HepG2 (cell line): ENCODE measurements around the gene RPL36AL. TPM values are rescaled to one million over a fixed set of nuclear protein-coding genes. Genes with fewer than 3 reads are reported as not detected.

ENCODE experiments used
- ATAC-seq: fragments of 200-7000 bp; cut with Tn5 transposase; 3 replicates; pipeline ENCODE4 v1.9.1; 2020; ENCODE audit warnings: mild to moderate bottlenecking, moderate library complexity
- BruUV-seq: library from RNA; stranded (reverse); fragments of 400-500 nt; replicated peaks from 2 replicates; lab custom pipeline; 2021; lab: Mats Ljungman, UMichigan
- CTCF ChIA-PET: fragments of 300-600 bp; formaldehyde crosslinking; extraction: SDS; loops from one replicate; lab custom pipeline; 2021; ENCODE audit warnings: low total read pairs, inconsistent platforms, low intra/inter-chr PET ratio; lab: Yijun Ruan, JAX
- POLR2A ChIA-PET: fragments of 350-600 bp; sonication (Branson Sonifier 250); formaldehyde crosslinking; loops from one replicate; lab custom pipeline; 2020; ENCODE audit warnings: antibody characterized with exemption, inconsistent platforms; lab: Yijun Ruan, JAX
- DNase-seq: peaks from one replicate; pipeline ENCODE4 v3.0.0-alpha.2; 2015; ENCODE audit warnings: low spot score
- FAIRE-seq: peaks from 3 replicates; lab custom pipeline; 2011; peaks lifted over from hg19 to GRCh38; lab: Jason Lieb, UNC
- H2AFZ ChIP-seq: one replicate; pipeline ENCODE4 v1.6.1; 2011; ENCODE audit warnings: low read length, inconsistent platforms
- H3K27ac ChIP-seq: fragments of 300-600 bp; 3 replicates; pipeline ENCODE4 v1.8.0; 2011; ENCODE audit warnings: mixed run types, mild to moderate bottlenecking, mixed read lengths, low read length, inconsistent platforms; ENCODE audit not compliant: insufficient read depth; ENCODE audit errors: extremely low read length
- H3K27me3 ChIP-seq, 2 experiments: fragments of 200-600 bp in 1 of 2; 2 replicates in 1 of 2; 3 replicates in 1 of 2; pipeline versions ENCODE4 v1.6.0 to v1.8.0; 2011; ENCODE audit warnings: low read length in 2 of 2, mild to moderate bottlenecking in 2 of 2, moderate library complexity in 2 of 2, inconsistent platforms in 1 of 2; ENCODE audit not compliant: insufficient read depth in 2 of 2, control insufficient read depth in 1 of 2
- H3K36me3 ChIP-seq, 2 experiments: fragments of 200-600 bp in 1 of 2; replicated peaks in 1 of 2; 2 replicates in 1 of 2; 3 replicates in 1 of 2; pipeline versions ENCODE4 v1.5.1 to v1.8.0; 2011; ENCODE audit warnings: low read length in 2 of 2, inconsistent platforms in 1 of 2; ENCODE audit not compliant: insufficient read depth in 2 of 2, control insufficient read depth in 1 of 2
- H3K4me1 ChIP-seq: 2 replicates; pipeline ENCODE4 v1.5.1; 2012; ENCODE audit warnings: low read length, inconsistent platforms; ENCODE audit not compliant: insufficient read depth
- H3K4me2 ChIP-seq: 2 replicates; pipeline ENCODE4 v1.6.0; 2011; ENCODE audit warnings: low read depth, low read length, inconsistent platforms
- H3K4me3 ChIP-seq, 3 experiments: fragments of 200-600 bp in 1 of 3; sonication (generic), shearing (Covaris generic) in 1 of 3; replicated peaks in 1 of 3; 2 replicates each; pipeline ENCODE4 v1.5.1; 2011 to 2016; ENCODE audit warnings: low read length in 3 of 3, inconsistent platforms in 2 of 3, low read depth in 2 of 3, mild to moderate bottlenecking in 2 of 3, control low read depth in 1 of 3, mixed read lengths in 1 of 3; ENCODE audit not compliant: insufficient read depth in 1 of 3
- H3K79me2 ChIP-seq: one replicate; pipeline ENCODE4 v1.6.1; 2011; ENCODE audit warnings: low read length, inconsistent platforms; ENCODE audit not compliant: insufficient read depth
- H3K9ac ChIP-seq: 2 replicates; pipeline ENCODE4 v1.6.0; 2011; ENCODE audit warnings: mild to moderate bottlenecking, low read depth, low read length, inconsistent platforms; ENCODE audit not compliant: insufficient read depth
- H3K9me3 ChIP-seq: 2 replicates; pipeline ENCODE4 v1.5.1; 2012; ENCODE audit warnings: mild to moderate bottlenecking, low read length
- H4K20me1 ChIP-seq: 2 replicates; pipeline ENCODE4 v1.6.0; 2011; ENCODE audit warnings: inconsistent platforms, mild to moderate bottlenecking, low read length, moderate library complexity; ENCODE audit not compliant: insufficient read depth
- CCDC6 ChIP-seq: sonication (generic); formaldehyde crosslinking; IDR thresholded peaks from 2 replicates; pipeline ENCODE4 v1.8.1; 2022; ENCODE audit warnings: mild to moderate bottlenecking, missing genetic modification reagents, moderate library complexity
- DRAP1 ChIP-seq: IDR thresholded peaks from 2 replicates; pipeline ENCODE4 v1.6.1; 2016; ENCODE audit warnings: missing genetic modification reagents, missing compliant biosample characterization
- FOXP4 ChIP-seq: sonication (generic); formaldehyde crosslinking; IDR thresholded peaks from 2 replicates; pipeline ENCODE4 v1.4.0; 2020; ENCODE audit warnings: missing genetic modification reagents
- HNRNPH1 ChIP-seq: fragments of 200-400 bp; formaldehyde crosslinking; optimal IDR thresholded peaks from 2 replicates; pipeline ENCODE3; 2017; ENCODE audit warnings: mild to moderate bottlenecking, low read depth, low read length
- RBFOX2 ChIP-seq: fragments of 200-400 bp; formaldehyde crosslinking; IDR thresholded peaks from 2 replicates; pipeline ENCODE4 v1.6.1; 2017; ENCODE audit warnings: low read depth, mild to moderate bottlenecking, low read length
- SNAPC4 ChIP-seq: sonication (generic); formaldehyde crosslinking; IDR thresholded peaks from 2 replicates; pipeline ENCODE4 v1.4.0; 2020; ENCODE audit warnings: mild to moderate bottlenecking, missing genetic modification reagents
- SNRNP70 ChIP-seq: fragments of 200-400 bp; formaldehyde crosslinking; IDR thresholded peaks from 2 replicates; pipeline ENCODE4 v1.6.1; 2017; ENCODE audit warnings: mild to moderate bottlenecking, low read depth, low read length, moderate library complexity
- ZNF296 ChIP-seq: sonication (generic); formaldehyde crosslinking; conservative IDR thresholded peaks from 2 replicates; pipeline ENCODE4 v1.5.0; 2020; ENCODE audit warnings: mild to moderate bottlenecking, missing genetic modification reagents
- ZNF446 ChIP-seq: sonication (generic); formaldehyde crosslinking; IDR thresholded peaks from 2 replicates; pipeline ENCODE4 v1.5.0; 2020; ENCODE audit warnings: mild to moderate bottlenecking, missing genetic modification reagents
- ZNF609 ChIP-seq: sonication (generic); formaldehyde crosslinking; IDR thresholded peaks from 2 replicates; pipeline ENCODE4 v1.4.0; 2020; ENCODE audit warnings: mild to moderate bottlenecking, missing genetic modification reagents, borderline replicate concordance
- ZNF773 ChIP-seq: sonication (generic); formaldehyde crosslinking; IDR thresholded peaks from 2 replicates; pipeline ENCODE4 v1.4.0; 2020; ENCODE audit warnings: missing genetic modification reagents, borderline replicate concordance
- WGBS: methylation state at CpG from one replicate; pipeline ENCODE4 v1.1.6; 2017; ENCODE audit warnings: low lambda C conversion rate; 5-methylcytosine and 5-hydroxymethylcytosine counted together
- in situ Hi-C: cut with HindIII; loops from 2 replicates; pipeline ENCODE4 v1.10.0; 2017; ENCODE audit warnings: low pct_unique_long_range_greater_than_20kb; ENCODE audit not compliant: extremely low pct_ligation_motif_present
- intact Hi-C: fragments of 100-400 bp; cut with micrococcal nuclease; formaldehyde crosslinking; loops from one replicate; pipeline ENCODE4 v1.10.0; 2022; ENCODE audit not compliant: unreplicated experiment
- polyA plus RNA-seq, 8 experiments: library from polyadenylated mRNA; depleted of rRNA in 3 of 8; stranded (reverse) in 7 of 8; unstranded in 1 of 8; fragments of >200 nt; fragmentation: Illumina TruSeq in 4 of 8; extraction: Trizol in 4 of 8; gene quantifications; 2 replicates each; pipeline versions ENCODE4 v1.2.1 to v1.2.3, GENCODE V29; 2011 to 2016; ENCODE audit warnings: low read depth in 4 of 8, missing spikeins in 1 of 8, mixed read lengths in 1 of 8; ENCODE audit not compliant: insufficient read depth in 1 of 8
- total RNA-seq, 5 experiments: library from RNA; depleted of rRNA; stranded (reverse); fragments of >200 nt; fragmentation: Illumina TruSeq; extraction: Trizol; gene quantifications; 2 replicates each; pipeline ENCODE4 v1.2.3, GENCODE V29; 2016; ENCODE audit warnings: low read depth in 1 of 5

Gene RPL36AL
- total and polyA plus RNA-seq, 2 of the 13 experiments (the other 11 are each of a cell fraction or from before 2014, with no cell fraction given), result 90.0 to 294 TPM

GRCh38 chr14:49619730-49620129 is 696 bp downstream of the RPL36AL start:
- no peaks in the 10 kb centered on the region; a peak in 1 of 5 replicates for H3K27me3 ChIP-seq
- intact Hi-C loops, result loop anchor here (2.0 kb wide), 2 partner anchors 23 to 33 kb away; partner anchors contain the start of gene RPS29
- peak overlapping the region; percentile 74 for H3K4me2 ChIP-seq
- H2AFZ ChIP-seq, result no peak overlapping the region
- WGBS, result 2% methylated on average over 11 of the region's 11 CpGs
- peaks cover 12% of the 10 kb centered on the region for H4K20me1 ChIP-seq
- H3K4me3 ChIP-seq, result peak overlapping the region; percentile 79 to 92 (median 92)
- TSS peak; percentile 82 for BruUV-seq
- ChIA-PET CTCF (interaction anchor here (1.0 kb wide), 1 partner anchor 15 kb away, joined by 3 read pairs; no protein-coding TSS in a partner anchor), POLR2A (interaction anchor here (0.6 to 3.4 kb wide), 25 partner anchors 8 to 243 kb away, joined by 3 to 65 read pairs (median 7); partner anchors contain the start of genes DNAAF2, KLHDC2, LRR1 and NEMF)
- peak overlapping the region; percentile 94 for H3K27ac ChIP-seq
- H3K9me3 ChIP-seq, result no peaks in the 10 kb centered on the region
- DNase-seq, result no peak
- peaks cover 0 to 14% of the 10 kb centered on the region in 2 experiments; a peak in 2 of 5 replicates for H3K36me3 ChIP-seq
- peak overlapping the region; percentile 96 for H3K9ac ChIP-seq
- ATAC-seq, result no peak
- peaks cover 58% of the 10 kb centered on the region for H3K79me2 ChIP-seq
- peaks cover 62% of the 10 kb centered on the region for H3K4me1 ChIP-seq
- in situ Hi-C loops, result no loop called here
- no peak for FAIRE-seq
- no peak for TF ChIP-seq SNRNP70
- TF ChIP-seq HNRNPH1, result no peak
- no peak for TF ChIP-seq ZNF446 (CRISPR knock-in tag)
- TF ChIP-seq DRAP1 (CRISPR knock-in tag), result no peak
- 0 out of 2 replicates have a peak, but pooled peaks have one; percentile 1 for TF ChIP-seq CCDC6 (CRISPR knock-in tag)
- 0 out of 2 replicates have a peak, but pooled peaks have one; percentile 21 for TF ChIP-seq RBFOX2
- TF ChIP-seq ZNF609 (CRISPR knock-in tag), result no peak
- TF ChIP-seq SNAPC4 (CRISPR knock-in tag), result peak; percentile 14; the same call in 1 of the 2 replicates
- no peak for TF ChIP-seq ZNF773
- TF ChIP-seq ZNF296, result no peak
- no peak for TF ChIP-seq FOXP4
